ENCODE results near the gene TLE2. TPM values are rescaled to one million over a fixed set of nuclear protein-coding genes. Genes with fewer than 3 reads are reported as not detected.

Gene TLE2
- total and polyA plus RNA-seq, 3 donors from 2014 or later, result 30.2 to 76.6 (median 70.5) TPM

DNA sequence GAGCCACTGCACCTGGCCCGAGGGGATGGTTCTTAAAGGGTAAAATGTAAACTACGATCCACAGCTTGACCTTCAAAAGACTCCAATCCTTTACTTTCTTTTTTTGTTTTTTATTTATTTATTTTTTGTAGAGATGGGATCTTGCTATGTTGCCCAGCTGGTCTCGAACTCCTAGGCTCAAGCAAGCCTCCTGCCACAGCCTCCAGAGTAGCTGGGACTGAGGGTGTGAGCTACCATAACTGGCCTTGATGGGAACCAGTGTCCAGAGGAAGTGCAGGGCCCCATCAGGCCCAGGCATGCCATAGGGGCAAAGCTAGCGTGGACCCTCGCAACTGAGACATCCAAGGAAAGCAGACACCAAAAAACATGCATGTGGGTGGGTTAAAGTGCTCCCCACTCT, 66.0 kb downstream of the TLE2 start:
- Histone ChIP-seq H3K4me3 (no peak overlapping the region), H3K9me3 (no peaks in the 10 kb centered on the region), H3K36me3 (ENCODE audit: low read depth, missing control alignments) (no peaks in the 10 kb centered on the region), H3K27me3 (no peaks in the 10 kb centered on the region), H3K27ac (no peak overlapping the region), H3K4me1 (no peaks in the 10 kb centered on the region)
- intact Hi-C loops (cut with DNase I; ENCODE audit: low total_unique reads), result no loop called here
- WGBS, 2 donors, result 94 to 95% methylated on average over 5 of the region's 5 CpGs
- TF ChIP-seq, protein P1, sequence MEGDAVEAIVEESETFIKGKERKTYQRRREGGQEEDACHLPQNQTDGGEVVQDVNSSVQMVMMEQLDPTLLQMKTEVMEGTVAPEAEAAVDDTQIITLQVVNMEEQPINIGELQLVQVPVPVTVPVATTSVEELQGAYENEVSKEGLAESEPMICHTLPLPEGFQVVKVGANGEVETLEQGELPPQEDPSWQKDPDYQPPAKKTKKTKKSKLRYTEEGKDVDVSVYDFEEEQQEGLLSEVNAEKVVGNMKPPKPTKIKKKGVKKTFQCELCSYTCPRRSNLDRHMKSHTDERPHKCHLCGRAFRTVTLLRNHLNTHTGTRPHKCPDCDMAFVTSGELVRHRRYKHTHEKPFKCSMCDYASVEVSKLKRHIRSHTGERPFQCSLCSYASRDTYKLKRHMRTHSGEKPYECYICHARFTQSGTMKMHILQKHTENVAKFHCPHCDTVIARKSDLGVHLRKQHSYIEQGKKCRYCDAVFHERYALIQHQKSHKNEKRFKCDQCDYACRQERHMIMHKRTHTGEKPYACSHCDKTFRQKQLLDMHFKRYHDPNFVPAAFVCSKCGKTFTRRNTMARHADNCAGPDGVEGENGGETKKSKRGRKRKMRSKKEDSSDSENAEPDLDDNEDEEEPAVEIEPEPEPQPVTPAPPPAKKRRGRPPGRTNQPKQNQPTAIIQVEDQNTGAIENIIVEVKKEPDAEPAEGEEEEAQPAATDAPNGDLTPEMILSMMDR (IDR thresholded peaks at IDR 0.05), result no peak
- no peak for TF ChIP-seq POLR2A (IDR thresholded peaks at IDR 0.05)
- DNase-seq, result no peak

DNA sequence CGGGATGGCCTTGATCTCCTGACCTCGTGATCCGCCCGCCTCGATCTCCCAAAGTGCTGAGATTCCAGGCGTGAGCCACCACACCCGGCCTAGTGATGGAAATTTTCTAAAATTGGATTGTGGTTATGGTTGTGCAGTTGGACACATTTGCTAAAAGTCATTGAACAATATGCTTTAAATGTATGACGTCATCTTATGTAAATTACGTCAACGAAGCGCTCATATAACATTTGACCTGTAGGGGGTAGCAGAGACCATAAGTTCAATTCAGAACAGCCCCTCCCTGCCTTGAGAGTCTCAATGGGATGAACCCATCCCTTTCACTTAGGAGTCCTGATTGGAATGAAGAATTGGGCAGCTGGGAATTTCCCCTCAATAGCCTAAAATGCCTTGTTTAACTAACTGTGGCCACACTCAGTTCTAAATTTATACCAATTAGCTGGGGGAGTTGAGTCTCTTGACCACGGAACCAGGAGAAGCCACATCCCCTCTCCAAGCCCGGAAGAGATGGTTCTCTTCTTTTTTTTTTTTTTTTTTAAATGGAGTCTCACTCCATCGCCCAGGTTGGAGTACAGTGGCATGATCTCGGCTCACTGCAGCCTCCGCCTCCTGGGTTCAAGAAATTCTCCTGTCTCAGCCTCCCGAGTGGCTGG, 66.9 kb downstream of the TLE2 start:
- 25 to 26% methylated on average over 17 of the region's 17 CpGs for WGBS, 2 donors
- H3K36me3 ChIP-seq (ENCODE audit: low read depth, missing control alignments), result no peaks in the 10 kb centered on the region
- DNase-seq, result peak; percentile 85
- H3K9me3 ChIP-seq, result no peaks in the 10 kb centered on the region
- H3K27me3 ChIP-seq, result no peaks in the 10 kb centered on the region
- intact Hi-C loops (cut with DNase I; ENCODE audit: low total_unique reads), result no loop called here
- TF ChIP-seq, protein P1 (IDR thresholded peaks at IDR 0.05), result peak; percentile 74 to 98 (median 96)
- no peak for TF ChIP-seq POLR2A (IDR thresholded peaks at IDR 0.05)
- no peak overlapping the region for H3K27ac ChIP-seq
- H3K4me3 ChIP-seq, result peak overlapping the region in 1 of 2 donors; percentile 2
- no peaks in the 10 kb centered on the region for H3K4me1 ChIP-seq

DNA sequence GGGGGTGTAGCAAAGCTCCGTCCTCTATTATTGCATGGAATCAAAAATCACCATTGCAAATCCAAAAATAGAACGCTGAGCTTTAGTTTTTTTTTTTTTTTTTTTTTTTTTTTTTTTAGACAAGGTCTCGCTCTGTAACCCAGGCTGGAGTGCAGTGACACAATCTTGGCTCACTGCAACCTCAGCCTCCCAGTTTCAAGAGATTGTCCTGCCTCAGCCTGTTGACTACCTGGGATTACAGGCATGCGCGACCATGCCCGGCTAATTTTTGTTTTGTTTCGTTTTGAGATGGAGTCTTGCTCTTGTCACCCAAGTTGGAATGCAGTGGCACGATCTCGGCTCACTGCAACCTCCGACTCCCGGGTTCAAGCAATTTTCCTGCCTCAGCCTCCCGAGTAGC, 69.0 kb downstream of the TLE2 start:
- Histone ChIP-seq H3K4me1 (no peaks in the 10 kb centered on the region), H3K36me3 (ENCODE audit: low read depth, missing control alignments) (no peaks in the 10 kb centered on the region), H3K9me3 (no peaks in the 10 kb centered on the region), H3K27me3 (no peaks in the 10 kb centered on the region), H3K27ac (no peak overlapping the region), H3K4me3 (no peak overlapping the region)
- intact Hi-C loops (cut with DNase I; ENCODE audit: low total_unique reads), result no loop called here
- DNase-seq, result no peak
- no peak for TF ChIP-seq POLR2A (IDR thresholded peaks at IDR 0.05)
- TF ChIP-seq, protein P1 (IDR thresholded peaks at IDR 0.05), result no peak
- 64 to 72% methylated on average over 12 of the region's 12 CpGs for WGBS, 2 donors

DNA sequence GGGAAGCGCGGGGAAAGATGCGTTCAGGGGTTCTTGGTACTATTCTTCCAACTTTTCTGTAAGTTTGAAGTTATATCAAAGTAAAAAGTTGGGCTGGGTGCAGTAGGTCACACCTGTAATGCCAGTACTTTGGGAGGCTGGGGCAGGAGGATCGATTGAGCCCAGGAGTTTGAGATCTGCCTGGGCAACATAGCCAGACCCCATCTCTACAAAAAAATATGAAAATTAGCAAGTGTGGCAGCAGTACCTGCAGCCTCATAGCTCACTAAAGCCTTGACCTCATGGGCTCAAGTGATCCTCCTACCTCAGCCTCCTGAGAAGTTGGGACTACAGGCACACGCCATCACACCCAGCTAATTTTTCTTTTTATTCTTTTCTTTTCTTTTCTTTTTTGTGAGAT, 71.9 kb downstream of the TLE2 start:
- Histone ChIP-seq H3K4me3 (no peak overlapping the region), H3K4me1 (no peaks in the 10 kb centered on the region), H3K9me3 (no peaks in the 10 kb centered on the region), H3K27ac (no peak overlapping the region), H3K27me3 (no peaks in the 10 kb centered on the region), H3K36me3 (ENCODE audit: low read depth, missing control alignments) (no peaks in the 10 kb centered on the region)
- no peak for TF ChIP-seq POLR2A (IDR thresholded peaks at IDR 0.05)
- TF ChIP-seq, protein P1 (IDR thresholded peaks at IDR 0.05), result no peak
- WGBS, 2 donors, result 87 to 93% methylated on average over 5 of the region's 5 CpGs
- no peak for DNase-seq
- intact Hi-C loops (cut with DNase I; ENCODE audit: low total_unique reads), result no loop called here

DNA sequence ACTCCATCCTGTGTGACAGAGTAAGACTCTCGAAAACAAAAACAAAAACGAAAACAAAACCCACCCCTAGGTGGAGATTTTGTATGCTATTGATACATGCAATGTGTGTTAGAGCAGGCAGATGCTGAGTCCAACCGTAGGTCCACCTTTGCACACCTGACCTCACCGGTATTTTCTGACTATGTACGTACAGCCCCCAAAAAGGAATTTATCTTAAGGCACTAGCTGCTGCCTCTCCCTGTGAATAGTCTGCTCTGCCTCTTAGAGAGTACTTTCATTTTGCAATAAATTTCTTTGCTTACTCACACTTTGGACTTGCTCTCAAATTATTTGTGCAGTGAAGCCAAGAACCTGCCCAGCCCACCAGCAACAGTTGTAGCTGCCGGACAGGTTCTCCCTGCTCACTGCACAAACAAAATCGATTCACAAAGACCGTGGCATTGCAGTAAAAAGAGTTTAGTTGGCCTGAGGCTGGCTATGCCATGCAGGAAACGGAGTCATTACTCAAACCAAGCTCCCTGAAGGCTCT, 76.1 kb downstream of the TLE2 start:
- H3K4me1 ChIP-seq, result peaks cover 5% of the 10 kb centered on the region
- no peak overlapping the region for H3K27ac ChIP-seq
- intact Hi-C loops (cut with DNase I; ENCODE audit: low total_unique reads), result no loop called here
- 70 to 72% methylated on average over 9 of the region's 9 CpGs for WGBS, 2 donors
- H3K4me3 ChIP-seq, result no peak overlapping the region
- no peak for DNase-seq
- H3K36me3 ChIP-seq (ENCODE audit: low read depth, missing control alignments), result no peaks in the 10 kb centered on the region
- H3K9me3 ChIP-seq, result no peaks in the 10 kb centered on the region
- H3K27me3 ChIP-seq, result no peaks in the 10 kb centered on the region
- TF ChIP-seq POLR2A (IDR thresholded peaks at IDR 0.05), result no peak
- TF ChIP-seq, protein P1 (IDR thresholded peaks at IDR 0.05), result no peak

Measured in testis (tissue), 3 donors.